NCI-H187 treated with DMSO at 0.1 percent for 48 hours (cell line): ENCODE data around the gene SYT7.

Experiments used
- DNase-seq: peaks from one replicate; lab custom pipeline; 2025; lab: John Stamatoyannopoulos, UW

SYT7 gene

DNA sequence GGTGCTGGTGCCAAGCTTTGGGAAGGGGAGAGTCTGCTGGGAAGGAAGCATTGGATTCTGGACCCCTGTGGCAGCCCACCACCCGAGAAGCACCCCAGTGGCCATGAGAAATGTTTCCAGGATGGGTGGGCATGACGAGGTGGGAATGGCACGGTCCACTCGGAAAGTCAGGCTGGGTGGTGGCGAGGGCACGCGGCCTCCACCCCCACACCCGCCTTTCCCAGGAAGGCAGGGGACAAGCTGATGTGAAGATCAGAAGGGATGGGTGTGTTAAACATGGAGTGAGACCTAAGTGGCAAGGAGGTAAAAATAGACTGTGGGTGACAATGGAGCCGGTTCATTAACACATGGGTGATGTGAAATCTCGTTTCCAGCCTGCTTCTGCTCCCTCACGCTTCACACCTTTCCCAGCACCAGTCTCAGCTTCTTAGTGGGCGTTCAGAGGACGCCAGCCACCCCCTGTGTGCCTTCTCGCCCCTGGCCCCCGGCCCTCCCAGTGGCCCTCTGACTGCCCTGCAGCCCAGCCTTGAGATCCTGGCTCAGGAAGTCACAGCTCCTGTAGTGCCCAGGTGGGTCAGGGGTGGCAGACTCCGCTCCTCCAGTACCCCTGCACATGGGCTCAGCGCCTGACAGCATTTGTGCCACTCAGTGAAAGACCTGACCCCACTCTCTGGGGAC lies 44.7 kb downstream of the SYT7 start:
- no peak for DNase-seq

DNA sequence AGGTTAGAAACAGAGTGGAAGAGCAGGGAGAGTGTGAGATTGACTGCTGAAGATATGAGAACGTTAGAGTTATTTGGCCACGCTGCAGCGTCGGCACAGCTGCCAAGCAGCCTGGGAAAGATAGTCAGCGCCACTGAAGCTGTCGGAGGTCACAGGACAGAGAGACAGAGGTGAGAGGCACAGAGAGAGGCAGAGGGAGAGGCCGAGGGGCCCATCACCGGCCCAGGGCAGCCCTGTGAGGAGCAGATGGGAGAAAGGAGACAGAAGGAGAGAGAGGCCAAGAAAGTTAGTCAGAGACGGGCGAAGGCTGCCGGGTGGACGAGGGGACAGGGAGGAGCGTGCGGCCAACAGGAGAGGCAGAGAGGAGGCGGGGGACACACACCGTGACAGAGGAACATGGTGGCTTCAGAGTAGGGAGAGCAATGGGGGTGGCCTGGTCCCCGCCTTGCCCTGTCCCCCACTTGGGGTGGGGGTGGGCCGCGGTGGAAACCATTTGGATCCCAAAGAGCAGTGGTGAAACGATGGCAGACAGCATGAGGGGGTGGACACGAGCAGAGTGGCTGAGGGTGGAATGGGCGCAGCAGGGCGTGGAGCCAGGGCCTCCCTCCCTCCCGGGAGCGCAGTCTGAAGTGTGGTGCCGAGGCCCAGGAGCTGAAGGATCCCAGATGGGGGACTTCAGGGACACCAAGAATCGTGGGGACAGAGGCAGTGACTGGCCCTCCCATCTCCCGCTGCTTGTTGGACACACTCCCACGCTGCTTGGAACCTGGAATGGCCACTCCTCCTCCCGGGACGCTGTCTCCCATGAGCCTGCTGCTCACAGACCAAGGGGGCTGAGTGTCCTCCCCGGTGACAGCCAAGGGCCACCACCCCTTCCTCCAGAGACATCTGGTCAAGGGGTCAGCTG lies 45.7 kb downstream of the SYT7 start:
- DNase-seq: no peak

DNA sequence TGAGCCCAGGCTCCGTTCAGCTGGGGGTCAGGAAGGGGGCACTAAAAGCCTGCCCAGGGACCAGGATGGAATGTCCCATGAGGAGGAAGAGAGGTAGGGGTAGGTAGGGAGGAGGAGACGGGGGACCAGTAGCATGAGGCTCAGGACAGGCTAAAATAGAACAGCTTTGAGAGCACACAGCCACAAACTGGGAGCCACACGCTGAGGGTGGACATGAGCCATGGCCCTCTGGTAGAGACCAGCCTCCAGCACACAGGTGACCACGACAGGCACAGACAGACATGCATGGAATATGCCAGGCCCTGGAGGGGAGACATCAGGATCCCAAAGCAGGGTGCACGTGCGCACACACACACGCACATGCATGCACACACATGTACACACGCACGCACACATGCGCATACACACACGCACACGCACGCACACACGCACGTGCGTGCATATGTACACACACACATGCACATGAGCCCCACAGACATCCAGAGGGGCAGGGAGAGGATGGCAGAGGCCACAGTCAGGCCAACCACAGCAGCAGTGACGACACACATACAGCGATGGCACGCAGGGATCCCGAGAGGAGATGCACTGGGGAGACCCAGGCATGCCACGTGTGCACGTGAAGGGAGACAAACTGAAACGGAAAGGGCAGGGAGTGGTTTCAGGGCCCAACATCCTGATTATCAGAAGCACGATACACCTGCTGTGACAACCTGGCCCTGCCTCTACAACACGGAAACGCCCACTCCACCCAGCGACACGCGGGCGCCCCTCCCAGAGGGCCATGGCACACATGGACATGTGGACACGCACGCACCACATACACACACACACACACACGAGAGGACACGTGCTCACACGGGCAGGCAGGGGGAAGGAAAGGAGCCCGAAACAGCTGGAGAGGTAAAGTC lies 46.6 kb downstream of the SYT7 start:
- no peak for DNase-seq

DNA sequence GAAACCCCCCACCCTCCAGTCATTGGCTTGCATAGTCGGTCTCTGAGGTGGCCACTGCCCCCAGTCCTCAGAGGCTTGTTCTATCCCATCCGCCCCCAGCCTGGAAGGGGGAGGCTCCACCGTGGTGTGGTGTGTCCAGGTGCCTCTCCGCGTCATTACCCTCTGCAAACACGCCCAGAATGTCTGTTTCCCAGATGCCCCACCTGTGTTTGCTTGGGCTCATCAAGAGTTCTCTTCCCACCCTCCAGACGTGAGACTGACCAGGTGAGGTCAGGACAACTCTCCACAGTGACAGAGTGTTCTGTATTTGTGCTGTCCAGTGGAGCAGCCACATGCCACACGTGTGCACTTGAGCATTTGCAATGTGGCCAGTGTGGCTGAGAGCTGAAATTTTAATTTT lies 47.5 kb downstream of the SYT7 start:
- peak; percentile 62 for DNase-seq

DNA sequence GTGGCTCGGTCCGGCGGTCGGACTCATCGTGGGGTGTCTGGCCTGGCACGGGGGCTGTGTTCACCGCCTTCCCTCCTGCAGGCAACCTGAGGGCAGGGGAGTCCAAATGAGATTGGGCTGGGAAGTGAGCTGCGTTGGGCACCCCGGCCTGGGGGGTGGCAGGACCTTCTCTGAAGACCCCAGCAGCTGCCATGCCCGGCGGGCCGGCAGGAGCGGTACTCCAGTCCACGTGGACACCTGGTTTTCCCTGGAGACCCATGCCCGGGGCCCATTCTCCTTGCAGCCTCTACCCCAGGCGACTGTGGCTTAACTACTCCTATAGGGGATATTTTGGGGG lies 47.9 kb downstream of the SYT7 start:
- no peak for DNase-seq

DNA sequence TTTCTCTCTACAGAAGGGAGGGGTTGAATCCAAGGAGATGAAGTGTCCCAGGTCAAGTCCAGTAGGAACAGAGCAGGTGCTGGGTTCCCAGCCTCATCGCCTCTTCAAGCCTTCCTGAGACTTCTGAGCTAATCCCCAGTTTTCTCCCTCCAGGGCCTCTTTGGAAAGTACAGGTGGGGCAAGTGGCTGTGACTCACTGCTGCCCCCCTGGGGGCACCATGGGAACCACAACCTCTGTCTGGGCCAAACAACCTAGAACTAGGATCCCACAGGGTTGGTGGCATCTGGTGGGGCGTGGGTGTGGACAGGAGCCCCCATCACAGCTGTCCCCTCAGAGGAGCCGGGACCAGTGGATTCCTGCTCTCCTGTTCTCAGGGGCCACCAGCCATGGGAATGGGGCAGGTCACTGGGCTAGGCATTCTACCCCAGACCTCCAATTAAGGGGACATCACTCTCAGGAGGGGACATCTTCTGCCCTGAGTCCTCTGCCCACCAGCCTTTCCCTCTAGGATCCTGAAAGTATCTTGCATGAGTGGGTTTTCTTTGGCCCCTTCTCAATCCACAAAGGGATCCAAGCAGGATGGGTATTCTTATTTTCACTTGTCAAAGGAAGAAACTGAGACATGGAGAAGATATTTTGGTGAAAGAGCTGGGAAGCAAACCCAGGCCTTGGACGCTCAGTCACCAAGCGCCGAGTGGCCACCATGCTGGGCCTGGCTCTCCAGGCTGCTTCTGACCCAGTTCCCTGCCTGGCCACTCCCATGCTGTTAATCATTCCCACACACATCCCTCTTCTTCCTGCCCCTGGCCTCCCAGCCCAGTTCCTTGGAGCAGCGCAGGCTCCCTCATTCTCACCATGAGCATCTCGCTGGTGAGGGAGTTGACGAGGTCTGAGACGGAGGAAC lies 48.5 kb downstream of the SYT7 start:
- peak; percentile 23 for DNase-seq

DNA sequence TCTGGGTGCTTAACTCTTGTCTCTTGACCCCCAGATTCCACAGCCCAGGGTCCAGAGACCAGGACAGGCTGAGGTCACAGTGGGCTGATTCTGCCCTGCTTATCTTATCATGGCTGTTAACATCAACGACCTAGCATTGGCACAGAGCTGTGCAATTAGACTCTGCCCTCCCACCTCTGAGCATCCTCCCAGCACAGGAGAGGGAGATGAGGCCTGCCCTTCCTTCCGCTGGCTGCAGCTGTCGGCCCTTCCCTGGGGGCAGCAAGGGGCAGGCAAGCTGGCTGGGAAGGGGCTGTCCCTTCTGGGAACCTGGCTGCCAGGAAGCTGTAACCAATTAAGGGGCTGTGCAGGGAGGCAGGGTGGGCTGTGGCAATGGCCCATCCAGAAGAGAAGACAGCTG lies 49.8 kb downstream of the SYT7 start:
- DNase-seq: no peak

DNA sequence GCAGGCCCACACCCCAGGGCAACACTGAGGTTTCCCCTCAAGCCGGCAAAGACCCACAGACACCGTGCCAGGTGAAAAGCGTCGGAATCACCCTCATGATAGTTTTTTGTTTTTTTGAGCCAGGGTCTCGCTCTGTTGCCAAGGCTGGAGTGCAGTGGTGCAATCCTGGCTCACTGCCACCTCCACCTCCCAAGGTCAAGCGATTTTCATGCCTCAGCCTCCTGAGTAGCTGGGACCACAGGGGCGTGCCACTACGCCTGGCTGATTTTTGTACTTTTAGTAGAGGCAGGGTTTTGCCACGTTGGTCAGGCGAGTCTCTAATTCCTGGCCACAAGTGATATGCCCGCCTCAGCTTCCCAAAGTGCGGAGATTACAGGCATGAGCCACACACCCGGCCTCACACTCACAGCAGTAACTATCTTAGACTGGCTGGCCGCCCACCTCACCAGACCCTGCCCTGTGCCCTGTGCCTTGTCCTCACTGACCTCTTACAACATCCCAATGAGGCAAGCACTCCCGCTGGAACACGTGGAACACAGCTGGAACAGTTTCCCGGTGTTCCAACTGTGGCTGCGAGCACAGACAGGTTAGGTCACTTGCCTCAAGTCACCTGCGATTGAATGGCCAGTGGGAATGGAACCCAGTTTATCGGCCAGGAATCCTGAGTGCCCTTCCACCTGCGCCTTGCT lies 51.2 kb downstream of the SYT7 start:
- DNase-seq: no peak

DNA sequence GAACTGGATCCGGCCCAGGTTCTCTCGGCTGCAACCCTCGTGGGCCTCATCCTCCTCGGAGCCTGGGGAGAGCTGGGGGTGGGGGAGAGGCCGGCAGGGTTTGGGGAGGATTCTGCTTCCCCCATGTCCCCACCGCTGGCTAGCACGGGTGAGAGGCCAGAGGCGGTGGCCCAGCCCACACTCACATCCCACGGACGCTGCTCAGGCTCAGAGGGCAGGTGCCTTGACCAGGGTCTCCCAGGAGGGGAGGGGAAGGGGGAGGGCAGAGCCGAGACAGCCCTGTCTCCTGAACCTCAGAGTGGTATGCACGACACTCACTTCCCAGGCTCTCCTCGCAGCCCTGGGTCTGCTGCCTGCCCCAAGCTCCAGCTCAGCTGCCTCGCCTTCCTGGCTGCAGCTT lies 52.8 kb downstream of the SYT7 start:
- DNase-seq: no peak

DNA sequence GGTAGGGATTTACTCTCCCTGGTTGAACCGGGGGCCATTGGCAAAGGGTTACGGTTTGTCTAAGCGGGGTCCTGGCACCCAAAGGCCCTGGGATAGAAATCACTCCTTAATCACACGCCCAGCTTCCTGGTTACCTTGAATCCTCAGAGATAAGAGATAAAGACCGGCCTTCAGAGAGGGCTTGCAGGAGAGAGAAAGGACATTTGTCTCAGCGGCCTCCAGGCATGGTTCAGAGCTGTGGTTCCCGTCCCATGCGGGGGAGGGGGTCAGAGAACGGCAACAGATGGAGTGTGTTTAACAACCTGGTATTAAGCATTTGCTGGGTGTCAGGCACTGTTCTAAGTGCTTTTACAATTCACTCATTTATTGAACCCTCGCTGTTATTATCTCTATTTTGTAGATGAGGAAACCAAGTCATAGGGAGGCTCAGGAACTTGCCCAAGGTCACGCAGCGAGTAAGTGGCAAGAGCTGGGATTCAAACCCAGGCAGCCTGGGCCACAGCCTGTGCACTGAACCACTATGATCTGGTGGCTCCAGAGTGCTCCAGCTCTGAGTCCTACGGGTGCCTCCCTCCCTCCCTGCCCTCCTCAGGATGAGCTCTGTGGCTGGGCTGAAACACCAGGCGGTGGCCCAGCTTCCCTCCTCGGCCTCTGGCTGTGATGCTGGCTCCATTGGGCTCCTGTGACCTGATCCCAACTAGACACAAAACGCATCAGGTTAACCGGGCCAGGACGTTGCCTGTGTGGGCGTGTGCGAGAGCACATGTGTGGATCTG lies 53.7 kb downstream of the SYT7 start:
- DNase-seq: no peak

DNA sequence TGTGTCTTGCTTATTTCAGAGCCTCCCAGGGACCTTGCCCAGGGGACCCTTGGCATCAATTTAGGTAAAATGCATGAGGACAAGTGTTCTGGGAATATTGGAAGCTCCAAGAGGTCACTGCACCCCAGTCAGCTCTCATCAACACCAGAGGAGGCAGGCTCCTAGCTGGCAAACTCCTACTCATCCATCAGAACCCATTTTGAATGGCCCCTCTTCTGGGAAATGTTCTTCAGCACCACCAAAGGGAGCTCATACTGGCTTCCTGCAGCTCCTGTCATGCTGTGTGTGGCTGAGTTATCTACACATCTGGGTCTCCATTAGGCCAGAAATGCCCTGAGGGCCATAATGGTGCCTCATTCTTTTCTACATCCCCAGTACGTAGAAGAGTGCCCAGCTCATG lies 54.6 kb downstream of the SYT7 start:
- no peak for DNase-seq

DNA sequence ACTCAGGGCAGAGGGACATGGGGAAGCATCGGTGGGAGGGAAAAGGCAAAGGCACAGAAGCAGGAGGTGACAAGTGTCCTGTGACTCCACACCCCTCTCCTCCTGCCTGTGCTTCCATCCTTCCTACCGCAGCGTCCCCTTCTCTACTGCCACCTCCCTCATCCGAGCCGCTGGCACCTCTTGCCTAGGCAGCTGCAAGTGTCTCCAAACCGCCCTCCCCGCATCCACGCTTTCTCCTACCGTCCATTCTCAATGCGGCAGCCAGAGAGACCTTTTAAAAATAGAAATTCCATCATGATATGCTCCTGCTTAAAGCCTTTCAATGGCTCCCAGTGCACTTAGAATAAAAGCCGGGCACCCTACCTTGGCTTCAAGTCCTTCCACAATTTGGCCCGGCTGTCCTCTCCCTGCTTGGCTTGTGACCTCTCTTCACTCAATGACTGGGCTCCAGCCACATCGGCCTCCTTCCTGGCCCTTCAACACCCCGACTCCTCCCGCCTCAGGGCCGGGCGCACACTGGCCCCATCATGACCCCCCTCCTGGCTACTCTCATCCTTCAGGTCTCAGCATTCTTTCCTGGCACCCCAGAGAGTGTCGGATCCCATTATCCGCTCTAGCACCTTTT lies 55.8 kb downstream of the SYT7 start:
- DNase-seq: no peak

DNA sequence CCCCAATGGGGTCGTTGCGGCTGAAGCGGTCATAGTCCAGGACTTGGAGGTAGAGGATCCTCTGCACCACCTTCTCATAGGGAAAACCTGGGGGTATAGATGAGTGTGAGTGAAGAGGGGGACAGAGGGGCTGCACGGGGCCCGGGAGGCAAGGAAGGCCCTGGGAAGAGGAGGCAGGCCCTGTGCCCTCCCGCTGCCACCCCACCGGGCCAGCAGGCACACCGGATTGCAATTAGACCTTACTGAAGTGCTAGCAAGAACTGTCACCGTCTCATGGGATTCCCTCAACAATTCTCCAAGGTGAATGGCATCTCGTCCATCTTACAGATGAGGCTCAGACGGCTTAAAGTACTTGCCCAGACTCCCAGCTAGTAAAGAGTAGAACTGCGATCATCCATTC lies 56.4 kb downstream of the SYT7 start:
- DNase-seq: no peak

DNA sequence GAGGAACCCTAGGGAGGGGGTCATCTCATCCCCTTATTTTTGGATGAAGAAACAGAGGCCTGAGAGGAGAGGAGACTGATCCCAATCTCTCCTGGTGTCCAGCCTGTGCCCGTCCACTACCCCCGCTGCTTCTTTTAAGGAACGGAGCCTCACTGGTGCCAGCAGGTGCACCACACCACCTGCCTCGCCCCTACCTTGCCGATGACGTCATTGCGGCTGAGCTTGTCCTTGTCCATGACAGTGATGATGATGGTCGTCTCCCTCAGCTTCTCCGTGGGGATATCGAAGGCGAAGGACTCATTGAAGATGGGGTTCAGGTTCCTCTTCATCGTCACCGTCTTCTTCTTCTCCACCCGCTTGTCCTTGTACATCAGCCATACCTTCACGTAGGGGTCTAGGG lies 58.0 kb downstream of the SYT7 start:
- DNase-seq: no peak

DNA sequence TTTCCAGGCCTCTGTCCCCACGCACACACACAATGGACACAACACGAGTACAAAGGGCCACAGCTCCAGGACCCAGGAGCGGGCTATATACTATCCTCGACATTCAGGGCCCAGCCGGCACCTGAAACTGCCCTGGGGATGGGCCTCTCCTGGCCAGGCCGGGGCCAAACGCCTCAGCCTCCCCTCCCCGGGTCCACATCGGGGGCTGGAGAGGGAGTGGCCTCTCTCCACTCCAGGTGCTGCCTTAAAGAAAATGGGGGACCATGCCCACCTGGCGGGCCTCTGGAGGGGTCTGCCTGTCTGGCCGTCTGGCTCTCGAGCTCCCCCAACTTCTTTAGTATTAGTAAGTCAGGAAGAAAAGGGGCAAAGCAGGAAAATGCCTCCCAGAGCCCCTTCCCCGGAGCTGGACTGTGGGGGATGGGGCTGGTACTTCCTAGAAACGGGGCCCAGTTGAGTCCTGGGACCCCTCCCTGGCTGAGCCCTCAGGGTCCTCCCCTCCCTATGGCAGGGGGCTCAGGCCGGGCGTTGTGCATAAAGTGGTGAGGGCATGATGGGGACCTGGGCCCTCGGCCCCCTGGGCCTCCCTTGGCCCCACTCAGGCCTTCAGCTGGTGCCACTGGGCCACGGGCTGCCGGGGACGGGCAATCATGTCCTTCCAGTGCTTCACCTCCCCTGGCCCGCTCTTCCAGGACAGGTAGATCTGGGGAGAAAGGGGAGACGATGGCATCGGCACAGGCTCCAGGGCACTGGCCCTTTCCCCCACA lies 62.7 kb downstream of the SYT7 start:
- no peak for DNase-seq

DNA sequence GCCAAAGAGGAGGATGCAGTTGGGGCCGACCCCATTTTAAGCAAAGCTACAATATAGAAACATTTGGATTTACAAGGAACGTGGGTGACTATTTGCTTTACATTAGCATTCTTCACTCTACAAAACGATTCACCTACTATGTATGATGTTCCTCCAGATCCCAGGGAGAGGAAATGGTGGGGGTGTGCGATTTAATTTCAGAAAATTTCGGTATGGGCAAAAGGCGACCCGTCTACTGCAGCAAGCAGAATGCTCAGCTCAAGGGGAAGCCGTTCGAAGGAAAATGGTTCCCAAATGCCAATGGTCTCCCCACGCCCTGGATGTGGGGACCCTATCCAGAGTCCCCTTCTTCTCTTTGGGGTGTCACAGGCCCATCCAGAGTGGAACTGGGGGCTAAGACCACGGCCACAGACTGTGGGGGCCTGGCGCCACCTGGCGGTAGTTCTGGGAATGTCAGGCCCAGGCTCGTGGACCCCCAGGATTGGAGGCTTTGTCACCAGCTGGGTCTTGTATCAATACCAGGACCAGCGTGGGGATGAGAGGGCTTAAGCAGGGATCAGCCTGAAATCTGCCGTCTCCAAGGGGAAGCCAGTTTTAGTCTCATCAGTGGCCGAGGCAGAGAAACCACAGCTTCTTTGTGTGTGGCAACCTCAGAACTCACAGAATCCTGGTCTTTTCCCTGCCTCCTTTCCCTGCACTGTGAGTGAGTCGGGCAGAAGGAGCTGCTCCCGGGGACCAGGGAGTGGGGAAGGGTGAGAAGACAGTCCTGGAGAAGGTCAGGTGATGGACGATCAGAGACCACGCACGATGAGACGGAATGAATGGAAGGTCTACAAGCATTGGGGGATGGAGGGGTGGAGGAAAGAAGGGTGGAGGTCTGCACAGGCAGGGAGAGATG lies 64.0 kb downstream of the SYT7 start:
- DNase-seq: no peak

DNA sequence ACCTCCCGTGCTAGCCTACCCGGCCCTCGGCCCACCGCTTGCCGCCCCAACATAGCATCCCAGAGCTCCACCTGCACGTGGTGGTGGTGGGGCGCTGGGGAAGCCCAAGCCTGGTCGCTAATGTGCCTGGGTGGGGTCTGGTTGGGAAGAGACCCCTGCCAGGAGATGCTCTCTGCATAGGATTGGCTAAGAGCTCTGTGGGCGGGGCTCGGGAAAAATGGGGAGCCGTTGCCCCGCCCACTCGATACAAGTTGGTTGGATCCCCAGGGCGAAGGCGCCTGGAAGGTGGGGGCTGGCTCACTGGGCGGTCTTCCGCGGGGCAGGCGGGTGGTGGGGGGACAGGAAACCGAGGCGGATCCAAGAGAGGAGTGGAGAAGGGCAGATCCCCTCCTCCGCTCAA lies 64.7 kb downstream of the SYT7 start:
- DNase-seq: no peak

DNA sequence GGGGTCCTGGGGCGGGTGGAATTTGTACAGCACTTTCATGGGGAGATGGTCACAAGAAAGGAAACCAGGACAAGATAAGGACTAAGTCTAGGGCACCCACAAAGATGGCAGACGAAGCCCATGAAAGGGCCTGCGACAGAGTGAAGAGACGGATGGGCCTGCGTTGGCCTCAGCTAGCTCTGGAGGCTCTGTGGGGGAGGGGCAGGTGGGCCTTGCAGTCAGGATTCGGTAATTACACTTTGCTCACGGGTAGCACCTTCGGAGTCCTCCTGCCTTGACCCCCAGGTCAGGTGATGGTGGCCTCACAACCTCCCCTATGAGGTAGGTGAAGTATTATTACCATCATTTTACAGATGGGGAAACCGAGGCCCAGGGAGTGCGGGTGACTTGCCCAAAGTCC lies 65.2 kb downstream of the SYT7 start:
- no peak for DNase-seq
